ENCODE data around the gene SEMA3A.

SEMA3A gene

GRCh38 chr7:84195295-84196060, 889 bp upstream of the SEMA3A start:
- DNase-seq (ENCODE audit: low read depth) = no peak

- DNase-seq (ENCODE audit: low read depth) = no peak
Measured at GRCh38 chr7:84193747-84194146, 842 bp downstream of the SEMA3A start.

- no peak for DNase-seq (ENCODE audit: low read depth)
Measured at GRCh38 chr7:84191842-84192241, 2.7 kb downstream of the SEMA3A start.

GRCh38 chr7:84191261-84191660, 3.3 kb downstream of the SEMA3A start:
- DNase-seq (ENCODE audit: low read depth) = no peak

GRCh38 chr7:84190016-84190705, 4.4 kb downstream of the SEMA3A start:
- DNase-seq (ENCODE audit: low read depth) = no peak

- DNase-seq (ENCODE audit: low read depth) = no peak
Measured at GRCh38 chr7:84188786-84189405, 5.7 kb downstream of the SEMA3A start.

- DNase-seq (ENCODE audit: low read depth) = no peak
Measured at GRCh38 chr7:84187813-84188510, 6.6 kb downstream of the SEMA3A start.

GRCh38 chr7:84187087-84187805, 7.3 kb downstream of the SEMA3A start:
- no peak for DNase-seq (ENCODE audit: low read depth)

GRCh38 chr7:84183741-84184140, 10.8 kb downstream of the SEMA3A start:
- DNase-seq (ENCODE audit: low read depth) = no peak

GRCh38 chr7:84182301-84182700, 12.3 kb downstream of the SEMA3A start:
- no peak for DNase-seq (ENCODE audit: low read depth)

GRCh38 chr7:84181628-84182027, 13.0 kb downstream of the SEMA3A start:
- DNase-seq (ENCODE audit: low read depth) = no peak

GRCh38 chr7:84177758-84178412, 16.7 kb downstream of the SEMA3A start:
- DNase-seq (ENCODE audit: low read depth) = no peak

GRCh38 chr7:84176716-84177115, 17.9 kb downstream of the SEMA3A start:
- no peak for DNase-seq (ENCODE audit: low read depth)

- no peak for DNase-seq (ENCODE audit: low read depth)
Measured at GRCh38 chr7:84175461-84175860, 19.1 kb downstream of the SEMA3A start.

GRCh38 chr7:84170646-84171045, 23.9 kb downstream of the SEMA3A start:
- DNase-seq (ENCODE audit: low read depth) = no peak

GRCh38 chr7:84162584-84162983, 32.0 kb downstream of the SEMA3A start:
- no peak for DNase-seq (ENCODE audit: low read depth)

- no peak for DNase-seq (ENCODE audit: low read depth)
Measured at GRCh38 chr7:84162125-84162524, 32.5 kb downstream of the SEMA3A start.

GRCh38 chr7:84161398-84161797, 33.2 kb downstream of the SEMA3A start:
- no peak for DNase-seq (ENCODE audit: low read depth)

- no peak for DNase-seq (ENCODE audit: low read depth)
Measured at GRCh38 chr7:84159435-84159834, 35.2 kb downstream of the SEMA3A start.

- no peak for DNase-seq (ENCODE audit: low read depth)
Measured at GRCh38 chr7:84157171-84157570, 37.4 kb downstream of the SEMA3A start.
